ENCODE results near the gene RAVER2. TPM values are rescaled to one million over a fixed set of nuclear protein-coding genes. Genes with fewer than 3 reads are reported as not detected.

Gene RAVER2
- polyA plus RNA-seq, 1 experiment, result 5.5 TPM

- no peak for DNase-seq (ENCODE audit: low read depth, low spot score)
- no peak for TF ChIP-seq CTCF (IDR thresholded peaks at IDR 0.05; ENCODE audit: low read depth, low read length)
- no peak overlapping the region for H3K27ac ChIP-seq (ENCODE audit: low read depth, low read length)
- no peaks in the 10 kb centered on the region for H3K27me3 ChIP-seq (ENCODE audit: control insufficient read depth, insufficient read depth, low read length)
- ChIA-PET POLR2A (no interaction called here), CTCF (interaction anchor here (1.2 kb wide), 1 partner anchor 73 kb away, joined by 3 read pairs; no protein-coding TSS in a partner anchor)
- no peak overlapping the region for H3K4me3 ChIP-seq (ENCODE audit: low read depth, low read length)
- no peaks in the 10 kb centered on the region for H3K9me3 ChIP-seq (ENCODE audit: control insufficient read depth, insufficient read depth, low read length)
These were observed 3.3 kb downstream of the RAVER2 start for GRCh38 chr1:64748222-64748621.

GRCh38 chr1:64748706-64749105 is 3.8 kb downstream of the RAVER2 start:
- no peak for TF ChIP-seq CTCF (IDR thresholded peaks at IDR 0.05; ENCODE audit: low read depth, low read length)
- no peak for DNase-seq (ENCODE audit: low read depth, low spot score)
- Histone ChIP-seq H3K9me3 (ENCODE audit: control insufficient read depth, insufficient read depth, low read length) (no peaks in the 10 kb centered on the region), H3K4me3 (ENCODE audit: low read depth, low read length) (no peak overlapping the region), H3K27ac (ENCODE audit: low read depth, low read length) (no peak overlapping the region), H3K27me3 (ENCODE audit: control insufficient read depth, insufficient read depth, low read length) (no peaks in the 10 kb centered on the region)
- CTCF ChIA-PET, result interaction anchor here (1.2 kb wide), 1 partner anchor 73 kb away, joined by 3 read pairs; no protein-coding TSS in a partner anchor
- POLR2A ChIA-PET, result no interaction called here

- TF ChIP-seq CTCF (IDR thresholded peaks at IDR 0.05; ENCODE audit: low read depth, low read length), result no peak
- no peaks in the 10 kb centered on the region for H3K9me3 ChIP-seq (ENCODE audit: control insufficient read depth, insufficient read depth, low read length)
- no peaks in the 10 kb centered on the region for H3K27me3 ChIP-seq (ENCODE audit: control insufficient read depth, insufficient read depth, low read length)
- no peak overlapping the region for H3K4me3 ChIP-seq (ENCODE audit: low read depth, low read length)
- H3K27ac ChIP-seq (ENCODE audit: low read depth, low read length), result no peak overlapping the region
- DNase-seq (ENCODE audit: low read depth, low spot score), result no peak
- POLR2A ChIA-PET, result no interaction called here
- CTCF ChIA-PET, result interaction anchor here (0.7 to 1.4 kb wide), 2 partner anchors 58 to 75 kb away, joined by 3 to 4 read pairs; no protein-coding TSS in a partner anchor
These were observed 5.2 kb downstream of the RAVER2 start for GRCh38 chr1:64750092-64750491.

- H3K27me3 ChIP-seq (ENCODE audit: control insufficient read depth, insufficient read depth, low read length), result no peaks in the 10 kb centered on the region
- no peak for TF ChIP-seq CTCF (IDR thresholded peaks at IDR 0.05; ENCODE audit: low read depth, low read length)
- no peak overlapping the region for H3K27ac ChIP-seq (ENCODE audit: low read depth, low read length)
- ChIA-PET CTCF (interaction anchor here (1.4 kb wide), 1 partner anchor 76 kb away, joined by 3 read pairs; no protein-coding TSS in a partner anchor), POLR2A (no interaction called here)
- no peak for DNase-seq (ENCODE audit: low read depth, low spot score)
- no peak overlapping the region for H3K4me3 ChIP-seq (ENCODE audit: low read depth, low read length)
- H3K9me3 ChIP-seq (ENCODE audit: control insufficient read depth, insufficient read depth, low read length), result no peaks in the 10 kb centered on the region
These were observed 6.0 kb downstream of the RAVER2 start for GRCh38 chr1:64750875-64751274.

GRCh38 chr1:64754173-64754572 is 9.3 kb downstream of the RAVER2 start:
- Histone ChIP-seq H3K9me3 (ENCODE audit: control insufficient read depth, insufficient read depth, low read length) (no peaks in the 10 kb centered on the region), H3K27ac (ENCODE audit: low read depth, low read length) (no peak overlapping the region), H3K27me3 (ENCODE audit: control insufficient read depth, insufficient read depth, low read length) (no peaks in the 10 kb centered on the region), H3K4me3 (ENCODE audit: low read depth, low read length) (no peak overlapping the region)
- ChIA-PET CTCF (no interaction called here), POLR2A (no interaction called here)
- no peak for TF ChIP-seq CTCF (IDR thresholded peaks at IDR 0.05; ENCODE audit: low read depth, low read length)
- DNase-seq (ENCODE audit: low read depth, low spot score), result no peak

All from AG04450 (cell line).